H9 (cell line): ENCODE measurements around the gene CALHM3. TPM values are rescaled to one million over a fixed set of nuclear protein-coding genes. Genes with fewer than 3 reads are reported as not detected.

Experiments
- DNase-seq: peaks from one replicate; pipeline ENCODE4 v3.0.0-alpha.2; 2017
- H2AFZ ChIP-seq: one replicate; pipeline ENCODE4 v1.6.1; 2013; ENCODE audit warnings: mild to moderate bottlenecking, low read length, control low read depth, moderate library complexity
- H2AK5ac ChIP-seq: 2 replicates; pipeline ENCODE4 v1.6.1; 2013; ENCODE audit warnings: low read length, control low read depth, mixed read lengths; ENCODE audit not compliant: insufficient read length
- H2BK120ac ChIP-seq: one replicate; pipeline ENCODE4 v1.6.1; 2013; ENCODE audit warnings: low read depth, mild to moderate bottlenecking, low read length, control low read depth, inconsistent platforms; ENCODE audit not compliant: poor library complexity, severe bottlenecking
- H2BK12ac ChIP-seq: 2 replicates; pipeline ENCODE4 v1.6.1; 2013; ENCODE audit warnings: low read length, control low read depth, mixed read lengths, low read depth; ENCODE audit not compliant: insufficient read length
- H2BK15ac ChIP-seq: 2 replicates; pipeline ENCODE4 v1.6.1; 2013; ENCODE audit warnings: low read depth, low read length, control low read depth
- H2BK20ac ChIP-seq: one replicate; pipeline ENCODE4 v1.6.1; 2013; ENCODE audit warnings: low read depth, mild to moderate bottlenecking, low read length, control low read depth, inconsistent platforms; ENCODE audit not compliant: poor library complexity, severe bottlenecking
- H2BK5ac ChIP-seq: 2 replicates; pipeline ENCODE4 v1.6.1; 2013; ENCODE audit warnings: low read length, control low read depth, mixed read lengths; ENCODE audit not compliant: insufficient read length
- H3K14ac ChIP-seq: 2 replicates; pipeline ENCODE4 v1.6.1; 2013; ENCODE audit warnings: low read length, control low read depth; ENCODE audit not compliant: insufficient read depth
- H3K18ac ChIP-seq: 2 replicates; pipeline ENCODE4 v1.6.1; 2013; ENCODE audit warnings: low read depth, mild to moderate bottlenecking, mixed read lengths, low read length, control low read depth; ENCODE audit not compliant: insufficient read length
- H3K23ac ChIP-seq: 2 replicates; pipeline ENCODE4 v1.6.1; 2013; ENCODE audit warnings: low read length, control low read depth, mixed read lengths, low read depth; ENCODE audit not compliant: insufficient read length
- H3K23me2 ChIP-seq: 2 replicates; pipeline ENCODE4 v1.6.1; 2013; ENCODE audit warnings: low read depth, mild to moderate bottlenecking, mixed read lengths, low read length, control low read depth; ENCODE audit not compliant: insufficient read length, poor library complexity, severe bottlenecking
- H3K27ac ChIP-seq: 2 replicates; pipeline ENCODE4 v1.5.1; 2013; ENCODE audit warnings: low read length, control low read depth, mixed read lengths, low read depth; ENCODE audit not compliant: insufficient read length
- H3K27me3 ChIP-seq: 2 replicates; pipeline ENCODE4 v1.6.1; 2013; ENCODE audit warnings: low read length, control low read depth, inconsistent platforms; ENCODE audit not compliant: insufficient read depth
- H3K4ac ChIP-seq: 2 replicates; pipeline ENCODE4 v1.6.1; 2013; ENCODE audit warnings: low read depth, mild to moderate bottlenecking, control low read depth, inconsistent platforms, low read length, moderate library complexity
- H3K4me1 ChIP-seq: 2 replicates; pipeline ENCODE4 v1.6.1; 2013; ENCODE audit warnings: low read length, control low read depth, inconsistent platforms; ENCODE audit not compliant: insufficient read depth
- H3K4me2 ChIP-seq: 2 replicates; pipeline ENCODE4 v1.6.1; 2013; ENCODE audit warnings: low read length, control low read depth, mixed read lengths; ENCODE audit not compliant: insufficient read length, insufficient read depth
- H3K56ac ChIP-seq: 2 replicates; pipeline ENCODE4 v1.6.1; 2013; ENCODE audit warnings: low read depth, mild to moderate bottlenecking, mixed read lengths, low read length, control low read depth; ENCODE audit not compliant: insufficient read length
- H3K79me1 ChIP-seq: 2 replicates; pipeline ENCODE4 v1.6.1; 2013; ENCODE audit warnings: low read depth, mild to moderate bottlenecking, moderate library complexity, low read length, control low read depth, inconsistent platforms; ENCODE audit not compliant: insufficient read depth, poor library complexity, severe bottlenecking
- H3K79me2 ChIP-seq: 2 replicates; pipeline ENCODE4 v1.6.1; 2013; ENCODE audit warnings: low read length, control low read depth, inconsistent platforms; ENCODE audit not compliant: insufficient read depth
- H3K9ac ChIP-seq: 2 replicates; pipeline ENCODE4 v1.6.1; 2013; ENCODE audit warnings: low read length, control low read depth, mixed read lengths; ENCODE audit not compliant: insufficient read length; ENCODE audit errors: extremely low read depth
- H3K9me3 ChIP-seq: one replicate; pipeline ENCODE4 v1.6.1; 2013; ENCODE audit warnings: low read depth, low read length, inconsistent platforms; ENCODE audit not compliant: control insufficient read depth
- H3T11ph ChIP-seq: one replicate; pipeline ENCODE4 v1.6.1; 2013; ENCODE audit warnings: mild to moderate bottlenecking, low read length, control low read depth, inconsistent platforms
- H4K20me1 ChIP-seq: one replicate; pipeline ENCODE4 v1.6.1; 2013; ENCODE audit not compliant: control insufficient read depth, insufficient read length, insufficient read depth
- H4K5ac ChIP-seq: 2 replicates; pipeline ENCODE4 v1.6.1; 2013; ENCODE audit warnings: low read depth, mild to moderate bottlenecking, mixed read lengths, low read length, control low read depth; ENCODE audit not compliant: insufficient read length
- H4K8ac ChIP-seq: replicated peaks from 2 replicates; pipeline ENCODE4 v1.6.1; 2013; ENCODE audit warnings: low read length, control low read depth, mixed read lengths, low read depth; ENCODE audit not compliant: insufficient read length
- H4K91ac ChIP-seq: 2 replicates; pipeline ENCODE4 v1.6.1; 2013; ENCODE audit warnings: low read depth, mild to moderate bottlenecking, moderate library complexity, mixed read lengths, low read length, control low read depth; ENCODE audit not compliant: insufficient read length
- H3K27ac Mint-ChIP-seq, 3 experiments: 2 replicates in 2 of 3; 3 replicates in 1 of 3; pipeline ENCODE4 v1.8.0; 2020 to 2021; ENCODE audit warnings: mixed read lengths in 3 of 3, mild to moderate bottlenecking in 1 of 3, moderate library complexity in 1 of 3
- H3K27me3 Mint-ChIP-seq: 2 replicates; pipeline ENCODE4 v1.8.0; 2021; ENCODE audit warnings: low read depth, mild to moderate bottlenecking, moderate library complexity, mixed read lengths
- H3K36me3 Mint-ChIP-seq, 3 experiments: 2 replicates in 2 of 3; 3 replicates in 1 of 3; pipeline ENCODE4 v1.8.0; 2020 to 2021; ENCODE audit warnings: low read depth in 3 of 3, mixed read lengths in 3 of 3; ENCODE audit not compliant: insufficient read depth in 1 of 3
- H3K4me1 Mint-ChIP-seq, 2 experiments: 2 replicates each; pipeline ENCODE4 v1.8.0; 2020; ENCODE audit warnings: mixed read lengths in 2 of 2
- H3K4me3 Mint-ChIP-seq, 2 experiments: 2 replicates in 1 of 2; 3 replicates in 1 of 2; pipeline ENCODE4 v1.8.0; 2020 to 2021; ENCODE audit warnings: mild to moderate bottlenecking in 2 of 2, mixed read lengths in 2 of 2, moderate library complexity in 1 of 2
- H3K9me3 Mint-ChIP-seq, 2 experiments: 2 replicates in 1 of 2; 3 replicates in 1 of 2; pipeline ENCODE4 v1.8.0; 2020; ENCODE audit warnings: mild to moderate bottlenecking in 2 of 2, mixed read lengths in 2 of 2, moderate library complexity in 1 of 2
- CTCF ChIP-seq: fragments of 200-600 bp; sonication (generic); conservative IDR thresholded peaks from 3 replicates; pipeline ENCODE4 v1.8.0; 2021; ENCODE audit warnings: antibody characterized with exemption, mild to moderate bottlenecking
- WGBS: extraction: QIAGEN DNeasy Blood & Tissue Kit; methylation state at CpG from one replicate; pipeline ENCODE4 v1.1.7; 2013; ENCODE audit warnings: missing lambda C conversion rate, low lambda C conversion rate, mixed read lengths; ENCODE audit not compliant: insufficient read length; ENCODE audit errors: extremely low coverage; 5-methylcytosine and 5-hydroxymethylcytosine counted together
- total RNA-seq: library from RNA; stranded (reverse); gene quantifications from 2 replicates; pipeline ENCODE4 v1.2.1, GENCODE V29; 2021

The CALHM3 gene
- total RNA-seq, 1 experiment from 2014 or later = not detected

GRCh38 chr10:103441611-103442010, 37.4 kb downstream of the CALHM3 start:
- no peaks in the 10 kb centered on the region for H3K27me3 ChIP-seq
- Mint-ChIP-seq H3K36me3 (peaks cover 67 to 95% (median 90%) of the 10 kb centered on the region in 3 experiments; a peak in 6 of 7 replicates), H3K27me3 (no peaks in the 10 kb centered on the region), H3K27ac (peak overlapping the region in 1 of 3 experiments; percentile 57; a peak in 1 of 7 replicates), H3K4me3 (no peak overlapping the region), H3K9me3 (no peaks in the 10 kb centered on the region), H3K4me1 (peaks cover 0 to 3% of the 10 kb centered on the region in 2 experiments; a peak in 1 of 4 replicates)
- no peaks in the 10 kb centered on the region for H3K9me3 ChIP-seq
- no peak overlapping the region for H3K23ac ChIP-seq
- no peak overlapping the region for H3K4me2 ChIP-seq
- no peak overlapping the region for H2BK12ac ChIP-seq
- no peak overlapping the region for H2AK5ac ChIP-seq
- no peaks in the 10 kb centered on the region for H3K79me2 ChIP-seq
- H2BK15ac ChIP-seq = no peak overlapping the region
- no peak for DNase-seq
- H3K4ac ChIP-seq = no peak overlapping the region
- no peak overlapping the region for H2BK20ac ChIP-seq
- no peak overlapping the region for H4K8ac ChIP-seq
- no peak overlapping the region for H4K91ac ChIP-seq
- H3K18ac ChIP-seq = no peak overlapping the region
- no peaks in the 10 kb centered on the region for H4K20me1 ChIP-seq
- no peak overlapping the region for H3K9ac ChIP-seq
- no peak overlapping the region for H3K14ac ChIP-seq
- no peak overlapping the region for H3K27ac ChIP-seq
- no peak overlapping the region for H4K5ac ChIP-seq
- H3K79me1 ChIP-seq = no peaks in the 10 kb centered on the region
- WGBS = no CpG with 5 or more reads among the region's 8 CpGs
- H3K23me2 ChIP-seq = no peaks in the 10 kb centered on the region
- H3K4me1 ChIP-seq = no peaks in the 10 kb centered on the region
- no peak overlapping the region for H2BK5ac ChIP-seq
- no peak overlapping the region for H3T11ph ChIP-seq
- no peak overlapping the region for H2AFZ ChIP-seq
- TF ChIP-seq CTCF = no peak
- H3K56ac ChIP-seq = no peak overlapping the region
- no peak overlapping the region for H2BK120ac ChIP-seq
